H1 (cell line): ENCODE results near the gene ZNF479. TPM values are rescaled to one million over a fixed set of nuclear protein-coding genes. Genes with fewer than 3 reads are reported as not detected.
"Not testable (repeated sequence)": the region's sequence is repeated elsewhere in the genome, so short reads cannot be mapped to it uniquely, and the experiment has no call there.

ENCODE experiments used
- CTCF ChIA-PET: fragments of 300-600 bp; sonication (Branson Sonifier 250); formaldehyde crosslinking; loops from one replicate; lab custom pipeline; 2021; ENCODE audit not compliant: partially characterized antibody; lab: Charles Lee
- POLR2A ChIA-PET: fragments of 300-600 bp; sonication (Branson Sonifier 250); formaldehyde crosslinking; loops from one replicate; lab custom pipeline; 2021; ENCODE audit warnings: inconsistent platforms; ENCODE audit not compliant: partially characterized antibody; lab: Charles Lee
- DNase-seq, 2 experiments: peaks; one replicate each; pipeline versions ENCODE4 v3.0.0 to v3.0.0-alpha.2; 2010 to 2022; ENCODE audit warnings: low spot score in 2 of 2, low read depth in 1 of 2, mixed read lengths in 1 of 2
- FAIRE-seq: peaks from 2 replicates; lab custom pipeline; 2011; peaks lifted over from hg19 to GRCh38; lab: Jason Lieb, UNC
- H2AFZ ChIP-seq: 2 replicates; pipeline ENCODE4 v1.8.1; 2012; ENCODE audit warnings: low read length, inconsistent platforms
- H2AK5ac ChIP-seq: 2 replicates; pipeline ENCODE4 v1.6.1; 2013; ENCODE audit warnings: low read depth, low read length
- H2BK120ac ChIP-seq: replicated peaks from 2 replicates; pipeline ENCODE3; 2013; ENCODE audit warnings: low read depth, low read length, inconsistent platforms
- H2BK12ac ChIP-seq: 2 replicates; pipeline ENCODE4 v1.6.1; 2013; ENCODE audit warnings: low read depth, low read length
- H2BK15ac ChIP-seq: 2 replicates; pipeline ENCODE4 v1.6.1; 2013; ENCODE audit warnings: low read length
- H2BK20ac ChIP-seq: 2 replicates; pipeline ENCODE4 v1.6.1; 2013; ENCODE audit warnings: low read length
- H2BK5ac ChIP-seq: 2 replicates; pipeline ENCODE4 v1.6.1; 2013; ENCODE audit warnings: low read depth, low read length
- H3K14ac ChIP-seq: 2 replicates; pipeline ENCODE4 v1.6.1; 2013; ENCODE audit warnings: inconsistent platforms; ENCODE audit not compliant: insufficient read length
- H3K18ac ChIP-seq: 2 replicates; pipeline ENCODE4 v1.6.1; 2013; ENCODE audit warnings: low read length; ENCODE audit errors: extremely low read depth
- H3K23ac ChIP-seq: 2 replicates; pipeline ENCODE4 v1.6.1; 2013; ENCODE audit warnings: inconsistent platforms; ENCODE audit not compliant: insufficient read length
- H3K23me2 ChIP-seq: 2 replicates; pipeline ENCODE4 v1.6.1; 2013; ENCODE audit warnings: low read depth, low read length
- H3K27ac ChIP-seq: 2 replicates; pipeline ENCODE4 v1.6.1; 2011; ENCODE audit warnings: low read depth, low read length, inconsistent platforms
- H3K27me3 ChIP-seq, 4 experiments: replicated peaks in 1 of 4; 1 replicate in 1 of 4; 2 replicates in 3 of 4; pipeline versions ENCODE4 v1.6.1 to v1.8.1; 2011 to 2013; ENCODE audit warnings: low read length in 3 of 4, mild to moderate bottlenecking in 3 of 4, inconsistent platforms in 2 of 4, mixed read lengths in 2 of 4, moderate library complexity in 1 of 4; ENCODE audit not compliant: control insufficient read depth in 3 of 4, insufficient read depth in 3 of 4; ENCODE audit errors: extremely low read depth in 1 of 4
- H3K36me3 ChIP-seq, 4 experiments: 2 replicates each; pipeline versions ENCODE4 v1.6.1 to v1.8.1; 2011 to 2013; ENCODE audit warnings: mild to moderate bottlenecking in 4 of 4, low read length in 3 of 4, moderate library complexity in 2 of 4, control low read depth in 1 of 4, inconsistent platforms in 1 of 4; ENCODE audit not compliant: insufficient read depth in 4 of 4, control insufficient read depth in 2 of 4
- H3K4ac ChIP-seq: replicated peaks from 2 replicates; pipeline ENCODE3; 2013; ENCODE audit warnings: low read length, low read depth, mixed read lengths, inconsistent platforms; ENCODE audit not compliant: insufficient read length
- H3K4me1 ChIP-seq, 4 experiments: replicated peaks in 1 of 4; 1 replicate in 1 of 4; 2 replicates in 3 of 4; pipeline versions ENCODE4 v1.6.1 to v1.8.1; 2011 to 2013; ENCODE audit warnings: low read length in 3 of 4, inconsistent platforms in 2 of 4, mixed read lengths in 1 of 4; ENCODE audit not compliant: insufficient read depth in 4 of 4, control insufficient read depth in 3 of 4
- H3K4me2 ChIP-seq, 2 experiments: 2 replicates each; pipeline versions ENCODE4 v1.6.1 to v1.8.1; 2011 to 2013; ENCODE audit warnings: low read depth in 2 of 2, low read length in 2 of 2, control low read depth in 1 of 2, inconsistent platforms in 1 of 2, mild to moderate bottlenecking in 1 of 2; ENCODE audit not compliant: insufficient read depth in 1 of 2
- H3K4me3 ChIP-seq, 4 experiments: fragments of 200-600, 300-600 bp in 1 of 4; sonication (generic), shearing (Covaris generic), sonication (Bioruptor Twin) in 1 of 4; 2 replicates each; pipeline versions ENCODE4 v1.5.1 to v1.8.1; 2011 to 2016; ENCODE audit warnings: low read length in 4 of 4, low read depth in 3 of 4, control low read depth in 2 of 4, inconsistent platforms in 2 of 4, mild to moderate bottlenecking in 2 of 4, mixed read lengths in 1 of 4, moderate library complexity in 1 of 4; ENCODE audit not compliant: insufficient read depth in 2 of 4; ENCODE audit errors: extremely low read depth in 1 of 4
- H3K56ac ChIP-seq: replicated peaks from 2 replicates; pipeline ENCODE3; 2013; ENCODE audit warnings: low read depth, mild to moderate bottlenecking, mixed read lengths, low read length, inconsistent platforms; ENCODE audit not compliant: insufficient read length
- H3K79me1 ChIP-seq: 2 replicates; pipeline ENCODE4 v1.6.1; 2013; ENCODE audit warnings: low read depth, low read length, control low read depth
- H3K79me2 ChIP-seq, 2 experiments: 2 replicates each; pipeline versions ENCODE4 v1.6.1 to v1.8.1; 2012 to 2013; ENCODE audit warnings: low read length in 2 of 2, mild to moderate bottlenecking in 2 of 2, inconsistent platforms in 1 of 2; ENCODE audit not compliant: insufficient read depth in 2 of 2, control insufficient read depth in 1 of 2
- H3K9ac ChIP-seq, 4 experiments: replicated peaks in 1 of 4; 1 replicate in 1 of 4; 2 replicates in 3 of 4; pipeline versions ENCODE4 v1.6.1 to v1.8.1; 2011 to 2013; ENCODE audit warnings: low read depth in 3 of 4, low read length in 3 of 4, control low read depth in 2 of 4, mild to moderate bottlenecking in 2 of 4, moderate library complexity in 2 of 4, inconsistent platforms in 1 of 4; ENCODE audit errors: extremely low read depth in 1 of 4
- H3K9me3 ChIP-seq, 2 experiments: 2 replicates each; pipeline versions ENCODE4 v1.6.1 to v1.8.1; 2012 to 2013; ENCODE audit warnings: mild to moderate bottlenecking in 2 of 2, moderate library complexity in 2 of 2, control low read depth in 1 of 2, inconsistent platforms in 1 of 2, low read depth in 1 of 2, low read length in 1 of 2, mixed read lengths in 1 of 2; ENCODE audit not compliant: insufficient read depth in 2 of 2
- H4K20me1 ChIP-seq, 2 experiments: replicated peaks in 1 of 2; 2 replicates each; pipeline versions ENCODE3 to v1.8.1; 2011 to 2013; ENCODE audit warnings: inconsistent platforms in 2 of 2, low read length in 2 of 2, mild to moderate bottlenecking in 1 of 2; ENCODE audit not compliant: insufficient read depth in 2 of 2, control insufficient read depth in 1 of 2
- H4K5ac ChIP-seq: 2 replicates; pipeline ENCODE4 v1.6.1; 2013; ENCODE audit warnings: low read length, low read depth, mixed read lengths, inconsistent platforms; ENCODE audit not compliant: insufficient read length
- H4K8ac ChIP-seq: 2 replicates; pipeline ENCODE4 v1.8.0; 2013; ENCODE audit warnings: mild to moderate bottlenecking, moderate library complexity, low read length, inconsistent platforms; ENCODE audit not compliant: insufficient read depth; ENCODE audit errors: extremely low read depth
- H4K91ac ChIP-seq: replicated peaks from 2 replicates; pipeline ENCODE3; 2013; ENCODE audit warnings: low read length, mixed read lengths, inconsistent platforms; ENCODE audit not compliant: insufficient read length
- WGBS, 2 experiments: shearing (Covaris generic) in 1 of 2; methylation state at CpG; one replicate each; pipeline versions ENCODE4 v1.1.6 to v1.1.7; 2013 to 2015; ENCODE audit warnings: low lambda C conversion rate in 2 of 2, mixed read lengths in 2 of 2, inconsistent platforms in 1 of 2, low coverage in 1 of 2, missing lambda C conversion rate in 1 of 2; ENCODE audit not compliant: insufficient replicate concordance in 2 of 2, insufficient coverage in 1 of 2, insufficient read length in 1 of 2; ENCODE audit errors: extremely low coverage in 1 of 2, missing lambda C conversion rate in 1 of 2; 5-methylcytosine and 5-hydroxymethylcytosine counted together
- long read RNA-seq, 2 experiments: library from RNA in 1 of 2; library from capped mRNA in 1 of 2; stranded (forward); transcript quantifications; one replicate each; pipeline ENCODE4 v2.0.0, GENCODE V29; 2021; ENCODE audit warnings: inconsistent platforms in 1 of 2
- polyA minus RNA-seq, 3 experiments: library from RNA; depleted of rRNA, polyadenylated mRNA; stranded (reverse); fragments of >200 nt; gene quantifications; 1 replicate in 2 of 3; 2 replicates in 1 of 3; pipeline ENCODE4 v1.2.3, GENCODE V29; 2011
- polyA plus RNA-seq, 7 experiments: library from polyadenylated mRNA; depleted of rRNA in 3 of 7; stranded (reverse) in 5 of 7; unstranded in 2 of 7; fragments of >200 nt in 5 of 7; fragments of 200-250 nt in 2 of 7; gene quantifications; 1 replicate in 5 of 7; 2 replicates in 1 of 7; 4 replicates in 1 of 7; pipeline versions ENCODE4 v1.2.1 to v1.2.3, GENCODE V29; 2011 to 2013; ENCODE audit warnings: missing spikeins in 2 of 7, mixed read lengths in 2 of 7
- total RNA-seq: library from RNA; stranded (reverse); fragmentation: NEBNext Ultra II Directional; extraction: Animal tissue kit (Norgen Biotek cat#: 25700); gene quantifications from 2 replicates; pipeline ENCODE4 v1.2.1, GENCODE V29; 2021

The ZNF479 gene
- not detected in 2 replicates for total RNA-seq
- not detected in 2 replicates for polyA plus RNA-seq (2011; rRNA removed)
- not detected for polyA plus RNA-seq (2011; cell fraction: cytosol; rRNA removed)
- not detected for polyA plus RNA-seq (2011; cell fraction: nucleus; rRNA removed)
- not detected in 4 replicates for polyA plus RNA-seq (2012, experiment 1 of 2)
- polyA plus RNA-seq (2012, experiment 2 of 2) = not detected
- not detected for polyA plus RNA-seq (2013, experiment 1 of 2)
- polyA plus RNA-seq (2013, experiment 2 of 2) = not detected
- not detected in 2 replicates for polyA minus RNA-seq (2011; rRNA and poly(A)+ RNA removed)
- polyA minus RNA-seq (2011; cell fraction: cytosol; rRNA and poly(A)+ RNA removed) = not detected
- polyA minus RNA-seq (2011; cell fraction: nucleus; rRNA and poly(A)+ RNA removed) = not detected
- long read RNA-seq, experiment 1 = 0 reads
- long read RNA-seq, experiment 2 = 0 reads

DNA sequence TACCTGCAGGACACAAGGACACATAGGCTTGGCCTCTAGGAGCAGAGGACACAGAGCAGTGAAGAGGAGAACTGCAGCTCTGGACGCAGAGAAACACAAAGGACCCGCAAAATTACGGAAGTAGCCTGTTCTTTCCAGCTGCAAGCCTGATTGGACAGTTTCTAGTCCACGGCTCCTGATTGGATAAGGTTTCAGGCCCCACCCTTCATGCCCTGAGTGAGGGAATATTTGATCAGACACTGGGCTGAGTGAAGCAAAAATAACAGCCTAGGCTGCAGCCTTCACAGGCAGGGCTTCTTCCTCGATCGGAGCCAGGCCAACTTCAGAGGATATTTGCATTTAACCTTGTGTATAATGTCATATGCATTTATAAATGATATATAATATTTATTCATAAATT, at the start of gene ZNF479:
TSS of gene ZNF479 (minus strand) at position 101 of the 400 bp plus-strand sequence. CDS start 112 bp downstream, outside the sequence.
- H2AFZ ChIP-seq, H3K23ac ChIP-seq, H2BK120ac ChIP-seq, H3K56ac ChIP-seq, H2BK20ac ChIP-seq, H3K4me1 ChIP-seq, H2BK12ac ChIP-seq, H3K79me1 ChIP-seq, H3K18ac ChIP-seq, H4K20me1 ChIP-seq, H3K36me3 ChIP-seq, H3K23me2 ChIP-seq, H3K27me3 ChIP-seq, H3K79me2 ChIP-seq, H3K4ac ChIP-seq, DNase-seq, FAIRE-seq, H4K91ac ChIP-seq, H3K27ac ChIP-seq, H4K5ac ChIP-seq, H3K4me2 ChIP-seq, H2AK5ac ChIP-seq, CTCF ChIA-PET, POLR2A ChIA-PET, H2BK15ac ChIP-seq, H2BK5ac ChIP-seq, H3K4me3 ChIP-seq, H3K14ac ChIP-seq, H3K9ac ChIP-seq, H4K8ac ChIP-seq: not testable (repeated sequence)
- WGBS, 2 experiments = 95% methylated on average over 6 of the region's 6 CpGs; no CpG with 5 or more reads in 1 of the 2 experiments
- peaks cover 18 to 74% of the 10 kb centered on the region in 2 experiments for H3K9me3 ChIP-seq
